ENCODE results near the gene PCTP.

PCTP gene

DNA sequence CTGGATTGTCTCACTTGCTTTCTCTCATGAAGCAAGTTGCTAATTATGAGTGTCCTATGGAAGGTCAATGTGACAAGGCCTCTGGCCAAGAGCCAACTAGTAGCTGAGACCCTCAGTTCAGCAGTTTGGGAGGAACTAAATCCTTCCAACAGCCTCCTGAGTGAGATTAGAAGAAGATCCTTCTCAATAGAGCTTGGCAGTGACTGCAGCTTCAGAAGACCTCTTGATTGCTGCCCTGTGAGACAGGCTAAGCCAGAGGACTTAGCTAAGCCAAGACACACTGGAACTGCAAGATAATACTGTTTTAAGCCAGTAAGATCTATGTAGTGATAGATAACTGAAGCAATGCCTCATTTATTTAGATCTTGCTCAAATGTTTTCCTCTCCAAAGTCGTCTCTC lies 34.3 kb downstream of the PCTP start:
- no peak for DNase-seq (ENCODE audit: low read depth)
- no peak overlapping the region for H3K4me3 ChIP-seq (ENCODE audit: low read depth, low read length)
- TF ChIP-seq, protein P1, sequence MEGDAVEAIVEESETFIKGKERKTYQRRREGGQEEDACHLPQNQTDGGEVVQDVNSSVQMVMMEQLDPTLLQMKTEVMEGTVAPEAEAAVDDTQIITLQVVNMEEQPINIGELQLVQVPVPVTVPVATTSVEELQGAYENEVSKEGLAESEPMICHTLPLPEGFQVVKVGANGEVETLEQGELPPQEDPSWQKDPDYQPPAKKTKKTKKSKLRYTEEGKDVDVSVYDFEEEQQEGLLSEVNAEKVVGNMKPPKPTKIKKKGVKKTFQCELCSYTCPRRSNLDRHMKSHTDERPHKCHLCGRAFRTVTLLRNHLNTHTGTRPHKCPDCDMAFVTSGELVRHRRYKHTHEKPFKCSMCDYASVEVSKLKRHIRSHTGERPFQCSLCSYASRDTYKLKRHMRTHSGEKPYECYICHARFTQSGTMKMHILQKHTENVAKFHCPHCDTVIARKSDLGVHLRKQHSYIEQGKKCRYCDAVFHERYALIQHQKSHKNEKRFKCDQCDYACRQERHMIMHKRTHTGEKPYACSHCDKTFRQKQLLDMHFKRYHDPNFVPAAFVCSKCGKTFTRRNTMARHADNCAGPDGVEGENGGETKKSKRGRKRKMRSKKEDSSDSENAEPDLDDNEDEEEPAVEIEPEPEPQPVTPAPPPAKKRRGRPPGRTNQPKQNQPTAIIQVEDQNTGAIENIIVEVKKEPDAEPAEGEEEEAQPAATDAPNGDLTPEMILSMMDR (IDR thresholded peaks at IDR 0.05; ENCODE audit: low read depth, low read length, missing control alignments), result no peak

DNA sequence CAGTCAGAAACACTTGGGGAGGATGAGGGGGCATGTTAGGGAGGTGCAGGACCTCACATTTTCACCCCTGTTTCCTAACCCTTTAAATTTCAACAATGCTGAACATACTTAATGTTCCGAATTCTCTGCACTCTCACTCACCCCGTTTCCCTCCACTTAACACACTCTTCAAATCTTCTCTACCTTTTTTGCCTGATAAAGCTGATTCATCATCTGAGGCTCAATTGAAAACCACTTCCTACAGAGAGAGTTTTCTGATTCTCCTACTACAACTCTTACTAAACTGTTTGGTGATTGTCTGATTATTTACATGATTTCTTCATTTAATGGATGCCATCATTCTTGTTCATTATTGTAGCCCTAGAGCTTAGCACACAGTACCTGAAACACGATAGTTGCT lies 42.4 kb downstream of the PCTP start:
- TF ChIP-seq, protein P1 (IDR thresholded peaks at IDR 0.05; ENCODE audit: low read depth, low read length, missing control alignments), result no peak
- DNase-seq (ENCODE audit: low read depth), result no peak
- H3K4me3 ChIP-seq (ENCODE audit: low read depth, low read length), result no peak overlapping the region

DNA sequence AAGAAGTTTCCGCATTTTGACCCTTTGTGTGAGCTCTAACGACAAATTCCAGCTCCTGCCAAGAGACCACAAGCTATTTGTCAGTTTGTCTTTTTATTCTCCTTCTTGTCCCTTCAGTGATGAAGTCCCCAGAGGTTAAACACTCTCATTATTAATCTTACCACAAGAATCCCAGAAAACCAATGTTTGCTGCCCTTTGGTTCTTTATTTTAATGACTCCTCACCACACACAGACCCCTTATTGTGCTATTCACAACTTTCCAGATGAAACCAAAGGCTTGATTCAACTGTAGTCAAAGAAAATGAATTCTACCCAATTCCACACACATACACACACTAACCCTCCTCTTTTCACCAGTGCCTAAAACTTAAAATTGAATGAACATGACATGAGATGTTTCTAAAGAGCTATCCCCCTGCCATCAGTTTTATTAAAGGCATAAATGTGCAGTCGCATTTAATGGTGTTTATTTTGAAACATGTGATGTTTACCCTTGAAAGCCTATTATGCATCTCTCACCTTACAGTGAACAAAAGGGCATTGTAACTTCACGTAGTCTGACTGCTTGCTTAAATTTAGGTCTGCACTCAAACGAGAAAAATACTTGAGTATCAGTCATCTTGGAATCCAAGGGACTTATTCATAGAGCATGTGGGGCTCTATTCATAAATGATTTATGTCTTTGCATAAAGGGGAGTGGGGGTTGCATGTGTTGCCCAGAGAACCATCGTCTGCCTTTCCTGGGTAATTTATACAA lies 44.1 kb downstream of the PCTP start:
- TF ChIP-seq, protein P1 (IDR thresholded peaks at IDR 0.05; ENCODE audit: low read depth, low read length, missing control alignments), result no peak
- no peak for DNase-seq (ENCODE audit: low read depth)

DNA sequence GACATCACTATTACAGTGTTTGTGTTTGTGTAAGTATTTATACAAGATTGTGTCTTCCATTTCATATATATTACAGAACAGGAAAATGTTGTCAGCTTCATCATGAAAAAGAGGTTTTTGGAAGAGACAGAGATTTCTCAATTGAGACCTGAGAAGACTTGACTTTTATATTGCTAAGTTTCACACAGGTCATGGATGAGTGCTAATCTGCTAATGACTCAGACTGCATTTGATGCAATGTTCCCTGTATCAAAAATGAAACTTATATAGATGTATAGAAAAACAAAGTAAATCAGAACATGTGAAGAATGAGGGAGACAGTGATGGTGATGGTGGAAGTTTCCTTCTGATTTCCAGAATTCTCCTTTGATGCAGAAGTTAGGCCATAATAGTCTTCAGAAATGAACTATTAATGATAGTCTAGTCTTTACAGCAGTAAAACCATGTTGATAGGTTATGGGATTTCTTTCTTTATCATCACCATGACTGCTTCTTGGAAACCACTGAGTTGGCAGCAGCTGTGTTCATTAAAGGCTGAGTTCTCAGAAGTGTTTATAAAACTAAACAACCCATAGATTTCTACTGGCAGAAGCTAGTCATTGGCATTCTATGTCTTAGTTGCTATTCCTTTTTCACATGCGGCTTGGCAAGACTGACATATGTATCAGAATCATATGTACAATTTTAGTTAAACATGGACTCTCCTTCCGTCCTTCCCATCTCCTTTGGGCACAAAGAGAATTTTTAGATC lies 56.1 kb downstream of the PCTP start:
- TF ChIP-seq, protein P1 (IDR thresholded peaks at IDR 0.05; ENCODE audit: low read depth, low read length, missing control alignments), result no peak
- H3K4me3 ChIP-seq (ENCODE audit: low read depth, low read length), result no peak overlapping the region
- no peak for DNase-seq (ENCODE audit: low read depth)

More for the DNA sequence above, 44.1 kb downstream of the PCTP start:
- no peak overlapping the region for H3K4me3 ChIP-seq (ENCODE audit: low read depth, low read length)

DNA sequence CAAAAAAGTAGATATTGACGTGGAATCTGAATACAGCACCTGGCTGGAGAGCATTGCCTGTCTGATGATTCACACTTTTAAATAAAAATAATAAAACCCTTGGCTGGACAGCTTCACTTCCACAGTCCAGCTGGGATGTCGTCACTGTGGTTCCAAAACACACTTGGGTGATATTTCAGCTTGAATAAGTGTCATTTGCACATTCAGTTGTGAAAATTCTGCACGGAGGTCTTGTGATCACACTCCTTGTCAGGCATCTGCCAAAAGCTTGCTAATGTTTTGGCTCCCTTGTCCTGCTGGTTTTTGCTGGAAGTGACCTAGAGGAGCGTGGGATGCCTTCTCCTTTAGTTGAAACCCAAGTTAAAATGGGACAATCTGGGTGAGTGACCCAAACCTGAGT lies 60.7 kb downstream of the PCTP start:
- H3K4me3 ChIP-seq (ENCODE audit: low read depth, low read length), result no peak overlapping the region
- no peak for DNase-seq (ENCODE audit: low read depth)
- TF ChIP-seq, protein P1 (IDR thresholded peaks at IDR 0.05; ENCODE audit: low read depth, low read length, missing control alignments), result no peak

DNA sequence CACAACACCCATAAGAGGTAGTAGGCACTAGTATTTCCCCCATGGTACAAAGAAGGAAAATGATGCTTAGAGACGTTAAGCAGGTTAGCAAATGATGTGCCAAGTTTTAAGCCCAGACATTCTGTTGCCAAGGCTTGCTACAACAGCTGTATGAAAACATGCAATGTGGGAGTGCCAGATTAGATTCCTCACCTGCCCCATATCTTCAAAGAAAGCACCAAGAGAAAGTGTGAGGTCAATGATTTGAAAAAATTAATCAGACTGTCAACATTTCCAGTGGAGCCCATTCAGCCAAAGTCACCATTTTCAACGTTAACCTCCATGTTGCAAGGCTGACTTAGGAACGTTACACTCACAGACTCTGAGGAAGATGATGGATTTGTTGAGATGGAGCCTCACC lies 61.5 kb downstream of the PCTP start:
- DNase-seq (ENCODE audit: low read depth), result no peak
- H3K4me3 ChIP-seq (ENCODE audit: low read depth, low read length), result no peak overlapping the region
- TF ChIP-seq, protein P1 (IDR thresholded peaks at IDR 0.05; ENCODE audit: low read depth, low read length, missing control alignments), result no peak
